GM23338 (cell line): ENCODE data around the gene ST3GAL4. TPM values are rescaled to one million over a fixed set of nuclear protein-coding genes. Genes with fewer than 3 reads are reported as not detected.

Source experiments
- ATAC-seq: fragments of 200-7000 bp; cut with Tn5 transposase; 3 replicates; pipeline ENCODE4 v1.9.1; 2020
- DNase-seq: peaks from one replicate; pipeline ENCODE4 v3.0.0-alpha.2; 2015; ENCODE audit warnings: low spot score
- H2AFZ ChIP-seq: fragments of 200-600 bp; sonication (generic); 2 replicates; pipeline ENCODE4 v1.8.0; 2016; ENCODE audit warnings: antibody characterized with exemption, mild to moderate bottlenecking, moderate library complexity
- H3F3A ChIP-seq: fragments of 200-600 bp; sonication (generic); replicated peaks from 2 replicates; pipeline ENCODE4 v1.8.0; 2017; ENCODE audit warnings: antibody characterized with exemption, mixed run types, low read depth
- H3K27ac ChIP-seq: fragments of 200-600 bp; sonication (generic); 2 replicates; pipeline ENCODE4 v1.6.1; 2016; ENCODE audit warnings: low read depth
- H3K27me3 ChIP-seq: fragments of 200-600 bp; sonication (generic); 2 replicates; pipeline ENCODE4 v1.8.0; 2016; ENCODE audit warnings: mild to moderate bottlenecking, mixed run types, moderate library complexity; ENCODE audit not compliant: insufficient read depth
- H3K36me3 ChIP-seq: fragments of 200-600 bp; sonication (generic); 2 replicates; pipeline ENCODE4 v1.8.0; 2016; ENCODE audit warnings: mild to moderate bottlenecking; ENCODE audit not compliant: insufficient read depth
- H3K4me1 ChIP-seq: fragments of 200-600 bp; sonication (generic); 2 replicates; pipeline ENCODE4 v1.8.0; 2016; ENCODE audit warnings: mild to moderate bottlenecking, moderate library complexity; ENCODE audit not compliant: insufficient read depth
- H3K4me2 ChIP-seq: fragments of 200-600 bp; sonication (generic); 2 replicates; pipeline ENCODE4 v1.7.1; 2017; ENCODE audit warnings: mixed run types
- H3K4me3 ChIP-seq: fragments of 200-600 bp; sonication (generic); 2 replicates; pipeline ENCODE4 v1.6.1; 2016; ENCODE audit warnings: mixed run types
- H3K79me2 ChIP-seq: fragments of 200-600 bp; sonication (generic); replicated peaks from 2 replicates; pipeline ENCODE4 v1.8.0; 2017; ENCODE audit warnings: mild to moderate bottlenecking; ENCODE audit not compliant: insufficient read depth
- H3K9me2 ChIP-seq: fragments of 200-600 bp; sonication (generic); 2 replicates; pipeline ENCODE4 v1.8.0; 2017; ENCODE audit not compliant: insufficient read depth
- H4K20me1 ChIP-seq: fragments of 200-600 bp; sonication (generic); replicated peaks from 2 replicates; pipeline ENCODE4 v1.8.0; 2017; ENCODE audit warnings: mild to moderate bottlenecking; ENCODE audit not compliant: insufficient read depth
- H3K27ac Mint-ChIP-seq: 2 replicates; pipeline ENCODE4 v1.8.0; 2020; ENCODE audit warnings: inconsistent platforms, mild to moderate bottlenecking, moderate library complexity, mixed read lengths
- H3K27me3 Mint-ChIP-seq: 3 replicates; pipeline ENCODE4 v1.8.0; 2022; ENCODE audit warnings: low read depth, mild to moderate bottlenecking, moderate library complexity, mixed read lengths, inconsistent platforms; ENCODE audit not compliant: insufficient read depth, poor library complexity
- H3K36me3 Mint-ChIP-seq: 3 replicates; pipeline ENCODE4 v1.8.0; 2021; ENCODE audit warnings: low read depth, mild to moderate bottlenecking, inconsistent platforms, moderate library complexity, mixed read lengths
- H3K4me1 Mint-ChIP-seq: 3 replicates; pipeline ENCODE4 v1.8.0; 2020; ENCODE audit warnings: mild to moderate bottlenecking, inconsistent platforms, mixed read lengths
- H3K4me3 Mint-ChIP-seq: 3 replicates; pipeline ENCODE4 v1.8.0; 2021; ENCODE audit warnings: moderate library complexity, mild to moderate bottlenecking, inconsistent platforms, mixed read lengths
- H3K9me3 Mint-ChIP-seq: 3 replicates; pipeline ENCODE4 v1.8.0; 2020; ENCODE audit warnings: moderate library complexity, mild to moderate bottlenecking, inconsistent platforms, mixed read lengths
- CREB1 ChIP-seq: fragments of 250-450 bp; sonication (Bioruptor Pico); IDR thresholded peaks from 2 replicates; pipeline ENCODE4 v1.5.0; 2020; ENCODE audit warnings: low read depth, mild to moderate bottlenecking, moderate library complexity
- ETS1 ChIP-seq: IDR thresholded peaks from 2 replicates; pipeline ENCODE4 v1.6.1; 2016; ENCODE audit warnings: antibody characterized with exemption
- EZH2 ChIP-seq: fragments of 200-600 bp; sonication (generic); IDR thresholded peaks from one replicate; pipeline ENCODE4 v1.8.0; 2017; ENCODE audit warnings: antibody characterized with exemption, mild to moderate bottlenecking, low read depth; ENCODE audit not compliant: unreplicated experiment
- EZH2phosphoT487 ChIP-seq: fragments of 200-600 bp; sonication (generic); IDR thresholded peaks from one replicate; pipeline ENCODE4 v1.8.1; 2018; ENCODE audit warnings: antibody characterized with exemption; ENCODE audit not compliant: unreplicated experiment
- JUNB ChIP-seq: IDR thresholded peaks from one replicate; pipeline ENCODE4 v1.6.1; 2016; ENCODE audit warnings: antibody characterized with exemption; ENCODE audit not compliant: unreplicated experiment
- NANOG ChIP-seq: IDR thresholded peaks from 2 replicates; pipeline ENCODE4 v1.6.1; 2016; ENCODE audit warnings: antibody characterized with exemption, borderline replicate concordance
- POLR2AphosphoS5 ChIP-seq: IDR thresholded peaks from 2 replicates; pipeline ENCODE4 v1.6.1; 2016; ENCODE audit warnings: antibody characterized with exemption, low read depth
- REST ChIP-seq: IDR thresholded peaks from one replicate; pipeline ENCODE4 v1.6.1; 2018; ENCODE audit warnings: antibody characterized with exemption; ENCODE audit not compliant: unreplicated experiment
- STAT1 ChIP-seq: IDR thresholded peaks from one replicate; pipeline ENCODE4 v1.6.1; 2016; ENCODE audit warnings: antibody characterized with exemption; ENCODE audit not compliant: unreplicated experiment
- ZNF114 ChIP-seq: fragments of 250-450 bp; sonication (Bioruptor Pico); IDR thresholded peaks from 2 replicates; pipeline ENCODE4 v1.5.0; 2020; ENCODE audit warnings: mild to moderate bottlenecking, moderate library complexity
- ZNF331 ChIP-seq: fragments of 250-450 bp; sonication (Bioruptor Pico); IDR thresholded peaks from 2 replicates; pipeline ENCODE4 v1.5.0; 2020; ENCODE audit warnings: low read depth, mild to moderate bottlenecking, moderate library complexity
- polyA plus RNA-seq: library from polyadenylated mRNA; unstranded; fragments of >200 nt; fragmentation: Nextera tagmentation; extraction: Ambion mirVana; gene quantifications from 2 replicates; pipeline ENCODE4 v1.2.1, GENCODE V29; 2016
- total RNA-seq: library from RNA; depleted of rRNA; stranded (reverse); fragments of >200 nt; shearing (Covaris generic); gene quantifications from 2 replicates; pipeline ENCODE4 v1.2.3, GENCODE V29; 2014
- TF ChIP-seq, protein P1 (sequence below), 2 experiments: fragments of 200-600 bp in 1 of 2; sonication (generic) in 1 of 2; conservative IDR thresholded peaks; 2 replicates each; pipeline versions ENCODE4 v1.5.1 to v1.6.1; 2016 to 2017; ENCODE audit warnings: antibody characterized with exemption in 2 of 2, low read depth in 2 of 2, mild to moderate bottlenecking in 2 of 2, moderate library complexity in 1 of 2
- TF ChIP-seq, protein P2 (sequence below): fragments of 250-450 bp; sonication (Bioruptor Pico); IDR thresholded peaks from 2 replicates; pipeline ENCODE4 v1.5.0; 2020; ENCODE audit warnings: mild to moderate bottlenecking, moderate library complexity

Gene ST3GAL4
- total and polyA plus RNA-seq, 2 experiments from 2014 or later, result 10.1 to 28.0 TPM

DNA sequence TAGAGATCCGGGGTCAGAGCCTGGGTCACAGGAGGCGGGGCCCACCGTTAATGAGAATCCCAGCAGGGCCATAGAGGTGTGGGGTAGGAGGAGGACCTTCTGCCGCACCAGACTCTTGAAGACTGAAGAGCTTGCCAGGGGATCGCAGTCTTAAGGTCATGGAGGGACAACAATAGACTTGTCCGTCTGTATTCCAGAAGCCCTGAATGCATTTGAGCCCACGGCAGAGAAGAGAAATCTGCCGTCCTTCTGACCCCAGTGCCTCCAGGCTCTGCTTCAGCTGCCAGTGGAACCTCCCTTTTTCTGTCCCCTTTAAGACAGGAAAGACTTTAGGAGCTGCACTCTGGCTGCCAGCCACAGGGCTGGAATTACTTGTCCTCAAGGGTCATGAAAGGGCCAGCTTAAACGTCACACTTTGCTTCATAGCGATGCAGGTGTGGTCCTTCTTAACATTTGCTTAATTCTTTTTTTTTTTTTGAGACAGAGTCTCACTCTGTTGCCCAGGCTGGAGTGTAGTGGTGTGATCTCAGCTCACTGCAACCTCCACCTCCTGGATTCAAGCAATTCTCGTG lies 15.5 kb upstream of the ST3GAL4 start:
- Histone ChIP-seq H3F3A (no peaks in the 10 kb centered on the region), H3K4me3 (no peak overlapping the region), H4K20me1 (no peaks in the 10 kb centered on the region; the same call in 1 of the 2 replicates), H3K27ac (no peak overlapping the region), H3K4me2 (no peak overlapping the region), H3K4me1 (peaks cover 5% of the 10 kb centered on the region), H3K9me2 (no peaks in the 10 kb centered on the region), H3K79me2 (no peaks in the 10 kb centered on the region), H3K27me3 (no peaks in the 10 kb centered on the region), H2AFZ (no peak overlapping the region), H3K36me3 (no peaks in the 10 kb centered on the region)
- DNase-seq (no peak), ATAC-seq (no peak)
- Mint-ChIP-seq H3K27me3 (peaks cover 11% of the 10 kb centered on the region), H3K27ac (no peak overlapping the region), H3K4me3 (no peak overlapping the region), H3K4me1 (peaks cover 32% of the 10 kb centered on the region), H3K36me3 (peaks cover 27% of the 10 kb centered on the region), H3K9me3 (no peaks in the 10 kb centered on the region)
- TF ChIP-seq ZNF114 (CRISPR knock-in tag), result no peak
- TF ChIP-seq CREB1 (CRISPR knock-in tag), result no peak
- no peak for TF ChIP-seq JUNB
- no peak for TF ChIP-seq ZNF331 (CRISPR knock-in tag)
- no peak for TF ChIP-seq STAT1
- TF ChIP-seq, protein P1, sequence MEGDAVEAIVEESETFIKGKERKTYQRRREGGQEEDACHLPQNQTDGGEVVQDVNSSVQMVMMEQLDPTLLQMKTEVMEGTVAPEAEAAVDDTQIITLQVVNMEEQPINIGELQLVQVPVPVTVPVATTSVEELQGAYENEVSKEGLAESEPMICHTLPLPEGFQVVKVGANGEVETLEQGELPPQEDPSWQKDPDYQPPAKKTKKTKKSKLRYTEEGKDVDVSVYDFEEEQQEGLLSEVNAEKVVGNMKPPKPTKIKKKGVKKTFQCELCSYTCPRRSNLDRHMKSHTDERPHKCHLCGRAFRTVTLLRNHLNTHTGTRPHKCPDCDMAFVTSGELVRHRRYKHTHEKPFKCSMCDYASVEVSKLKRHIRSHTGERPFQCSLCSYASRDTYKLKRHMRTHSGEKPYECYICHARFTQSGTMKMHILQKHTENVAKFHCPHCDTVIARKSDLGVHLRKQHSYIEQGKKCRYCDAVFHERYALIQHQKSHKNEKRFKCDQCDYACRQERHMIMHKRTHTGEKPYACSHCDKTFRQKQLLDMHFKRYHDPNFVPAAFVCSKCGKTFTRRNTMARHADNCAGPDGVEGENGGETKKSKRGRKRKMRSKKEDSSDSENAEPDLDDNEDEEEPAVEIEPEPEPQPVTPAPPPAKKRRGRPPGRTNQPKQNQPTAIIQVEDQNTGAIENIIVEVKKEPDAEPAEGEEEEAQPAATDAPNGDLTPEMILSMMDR (conservative IDR thresholded peaks at IDR 0.05; ENCODE audit: low read depth in 2 of 2), result no peak
- TF ChIP-seq, protein P2, sequence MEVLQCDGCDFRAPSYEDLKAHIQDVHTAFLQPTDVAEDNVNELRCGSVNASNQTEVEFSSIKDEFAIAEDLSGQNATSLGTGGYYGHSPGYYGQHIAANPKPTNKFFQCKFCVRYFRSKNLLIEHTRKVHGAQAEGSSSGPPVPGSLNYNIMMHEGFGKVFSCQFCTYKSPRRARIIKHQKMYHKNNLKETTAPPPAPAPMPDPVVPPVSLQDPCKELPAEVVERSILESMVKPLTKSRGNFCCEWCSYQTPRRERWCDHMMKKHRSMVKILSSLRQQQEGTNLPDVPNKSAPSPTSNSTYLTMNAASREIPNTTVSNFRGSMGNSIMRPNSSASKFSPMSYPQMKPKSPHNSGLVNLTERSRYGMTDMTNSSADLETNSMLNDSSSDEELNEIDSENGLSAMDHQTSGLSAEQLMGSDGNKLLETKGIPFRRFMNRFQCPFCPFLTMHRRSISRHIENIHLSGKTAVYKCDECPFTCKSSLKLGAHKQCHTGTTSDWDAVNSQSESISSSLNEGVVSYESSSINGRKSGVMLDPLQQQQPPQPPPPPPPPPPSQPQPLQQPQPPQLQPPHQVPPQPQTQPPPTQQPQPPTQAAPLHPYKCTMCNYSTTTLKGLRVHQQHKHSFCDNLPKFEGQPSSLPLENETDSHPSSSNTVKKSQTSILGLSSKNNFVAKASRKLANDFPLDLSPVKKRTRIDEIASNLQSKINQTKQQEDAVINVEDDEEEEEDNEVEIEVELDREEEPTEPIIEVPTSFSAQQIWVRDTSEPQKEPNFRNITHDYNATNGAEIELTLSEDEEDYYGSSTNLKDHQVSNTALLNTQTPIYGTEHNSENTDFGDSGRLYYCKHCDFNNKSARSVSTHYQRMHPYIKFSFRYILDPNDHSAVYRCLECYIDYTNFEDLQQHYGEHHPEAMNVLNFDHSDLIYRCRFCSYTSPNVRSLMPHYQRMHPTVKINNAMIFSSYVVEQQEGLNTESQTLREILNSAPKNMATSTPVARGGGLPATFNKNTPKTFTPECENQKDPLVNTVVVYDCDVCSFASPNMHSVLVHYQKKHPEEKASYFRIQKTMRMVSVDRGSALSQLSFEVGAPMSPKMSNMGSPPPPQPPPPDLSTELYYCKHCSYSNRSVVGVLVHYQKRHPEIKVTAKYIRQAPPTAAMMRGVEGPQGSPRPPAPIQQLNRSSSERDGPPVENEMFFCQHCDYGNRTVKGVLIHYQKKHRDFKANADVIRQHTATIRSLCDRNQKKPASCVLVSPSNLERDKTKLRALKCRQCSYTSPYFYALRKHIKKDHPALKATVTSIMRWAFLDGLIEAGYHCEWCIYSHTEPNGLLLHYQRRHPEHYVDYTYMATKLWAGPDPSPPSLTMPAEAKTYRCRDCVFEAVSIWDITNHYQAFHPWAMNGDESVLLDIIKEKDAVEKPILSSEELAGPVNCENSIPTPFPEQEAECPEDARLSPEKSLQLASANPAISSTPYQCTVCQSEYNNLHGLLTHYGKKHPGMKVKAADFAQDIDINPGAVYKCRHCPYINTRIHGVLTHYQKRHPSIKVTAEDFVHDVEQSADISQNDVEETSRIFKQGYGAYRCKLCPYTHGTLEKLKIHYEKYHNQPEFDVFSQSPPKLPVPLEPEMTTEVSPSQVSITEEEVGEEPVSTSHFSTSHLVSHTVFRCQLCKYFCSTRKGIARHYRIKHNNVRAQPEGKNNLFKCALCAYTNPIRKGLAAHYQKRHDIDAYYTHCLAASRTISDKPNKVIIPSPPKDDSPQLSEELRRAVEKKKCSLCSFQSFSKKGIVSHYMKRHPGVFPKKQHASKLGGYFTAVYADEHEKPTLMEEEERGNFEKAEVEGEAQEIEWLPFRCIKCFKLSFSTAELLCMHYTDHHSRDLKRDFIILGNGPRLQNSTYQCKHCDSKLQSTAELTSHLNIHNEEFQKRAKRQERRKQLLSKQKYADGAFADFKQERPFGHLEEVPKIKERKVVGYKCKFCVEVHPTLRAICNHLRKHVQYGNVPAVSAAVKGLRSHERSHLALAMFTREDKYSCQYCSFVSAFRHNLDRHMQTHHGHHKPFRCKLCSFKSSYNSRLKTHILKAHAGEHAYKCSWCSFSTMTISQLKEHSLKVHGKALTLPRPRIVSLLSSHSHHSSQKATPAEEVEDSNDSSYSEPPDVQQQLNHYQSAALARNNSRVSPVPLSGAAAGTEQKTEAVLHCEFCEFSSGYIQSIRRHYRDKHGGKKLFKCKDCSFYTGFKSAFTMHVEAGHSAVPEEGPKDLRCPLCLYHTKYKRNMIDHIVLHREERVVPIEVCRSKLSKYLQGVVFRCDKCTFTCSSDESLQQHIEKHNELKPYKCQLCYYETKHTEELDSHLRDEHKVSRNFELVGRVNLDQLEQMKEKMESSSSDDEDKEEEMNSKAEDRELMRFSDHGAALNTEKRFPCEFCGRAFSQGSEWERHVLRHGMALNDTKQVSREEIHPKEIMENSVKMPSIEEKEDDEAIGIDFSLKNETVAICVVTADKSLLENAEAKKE (CRISPR knock-in tag), result no peak
- no peak for TF ChIP-seq NANOG
- TF ChIP-seq POLR2AphosphoS5, result no peak
- no peak for TF ChIP-seq ETS1
- no peak for TF ChIP-seq EZH2
- no peak for TF ChIP-seq REST
- no peak for TF ChIP-seq EZH2phosphoT487
